Fibroblast of the conjunctiva (primary cell): Measurements from ENCODE around the gene IKBKE.
"Not testable (repeated sequence)": the region's sequence is repeated elsewhere in the genome, so short reads cannot be mapped to it uniquely, and the experiment has no call there.

Experiments
- DNase-seq: peaks from one replicate; pipeline ENCODE4 v3.0.0-alpha.2; 2010; ENCODE audit warnings: low read depth

IKBKE gene

GRCh38 chr1:206476058-206476457 lies 5.8 kb downstream of the IKBKE start:
- DNase-seq = no peak

DNA sequence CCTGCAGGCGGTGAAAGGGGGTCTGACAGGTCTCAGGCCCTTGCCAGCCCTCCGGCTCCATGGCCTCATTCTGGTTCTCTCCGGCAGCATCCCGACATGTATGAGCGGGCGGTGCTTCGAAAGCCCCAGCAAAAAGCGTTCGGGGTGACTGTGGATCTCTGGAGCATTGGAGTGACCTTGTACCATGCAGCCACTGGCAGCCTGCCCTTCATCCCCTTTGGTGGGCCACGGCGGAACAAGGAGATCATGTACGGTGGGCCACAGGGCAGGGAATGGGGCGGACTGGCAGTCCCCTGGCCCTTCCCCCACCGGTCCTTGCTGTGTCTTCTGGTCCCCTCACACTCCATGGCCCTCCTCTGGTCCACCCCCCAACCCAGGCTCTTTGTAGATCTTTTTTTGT lies 6.3 kb downstream of the IKBKE start:
- DNase-seq = no peak

GRCh38 chr1:206477110-206477509 lies 6.8 kb downstream of the IKBKE start:
- no peak for DNase-seq

DNA sequence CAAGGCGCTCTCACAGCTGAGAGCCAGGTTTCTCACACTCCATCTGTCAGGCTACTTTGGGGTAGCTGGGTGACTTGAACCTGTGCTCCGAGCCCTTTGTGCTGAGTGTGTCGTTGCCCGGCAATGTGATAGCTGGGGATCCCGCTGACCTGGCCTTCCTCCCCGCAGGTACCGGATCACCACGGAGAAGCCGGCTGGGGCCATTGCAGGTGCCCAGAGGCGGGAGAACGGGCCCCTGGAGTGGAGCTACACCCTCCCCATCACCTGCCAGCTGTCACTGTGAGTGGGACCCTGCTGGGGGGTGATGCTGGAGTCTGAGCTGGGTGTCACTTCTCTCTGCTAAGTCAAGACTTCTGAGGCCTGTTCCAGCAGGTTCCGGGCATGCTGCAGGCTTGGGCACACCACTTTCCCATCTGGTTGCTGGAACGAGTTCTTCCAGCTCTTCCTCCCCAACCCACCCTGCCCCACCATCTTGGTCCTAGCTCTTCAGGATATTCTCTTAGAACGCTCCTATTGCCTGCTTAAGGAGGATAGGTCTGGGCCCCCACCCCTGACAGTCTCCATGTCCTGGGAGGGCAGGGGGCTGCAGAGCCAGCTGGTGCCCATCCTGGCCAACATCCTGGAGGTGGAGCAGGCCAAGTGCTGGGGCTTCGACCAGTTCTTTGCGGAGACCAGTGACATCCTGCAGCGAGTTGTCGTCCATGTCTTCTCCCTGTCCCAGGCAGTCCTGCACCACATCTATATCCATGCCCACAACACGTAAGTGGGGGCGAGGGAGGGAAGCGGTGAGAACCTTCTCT lies 7.5 kb downstream of the IKBKE start:
- DNase-seq = no peak

DNA sequence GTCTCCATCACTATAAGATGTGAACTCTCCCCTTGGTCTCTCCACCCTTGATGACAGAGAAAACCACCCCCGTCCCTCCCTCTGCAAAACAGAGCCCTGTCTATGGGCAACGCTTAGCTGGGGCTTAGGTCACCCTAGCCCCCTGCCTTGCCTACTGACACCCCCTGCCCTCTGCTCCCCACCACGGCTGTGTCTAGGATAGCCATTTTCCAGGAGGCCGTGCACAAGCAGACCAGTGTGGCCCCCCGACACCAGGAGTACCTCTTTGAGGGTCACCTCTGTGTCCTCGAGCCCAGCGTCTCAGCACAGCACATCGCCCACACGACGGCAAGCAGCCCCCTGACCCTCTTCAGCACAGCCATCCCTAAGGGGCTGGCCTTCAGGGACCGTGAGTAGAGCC lies 8.5 kb downstream of the IKBKE start:
- no peak for DNase-seq

DNA sequence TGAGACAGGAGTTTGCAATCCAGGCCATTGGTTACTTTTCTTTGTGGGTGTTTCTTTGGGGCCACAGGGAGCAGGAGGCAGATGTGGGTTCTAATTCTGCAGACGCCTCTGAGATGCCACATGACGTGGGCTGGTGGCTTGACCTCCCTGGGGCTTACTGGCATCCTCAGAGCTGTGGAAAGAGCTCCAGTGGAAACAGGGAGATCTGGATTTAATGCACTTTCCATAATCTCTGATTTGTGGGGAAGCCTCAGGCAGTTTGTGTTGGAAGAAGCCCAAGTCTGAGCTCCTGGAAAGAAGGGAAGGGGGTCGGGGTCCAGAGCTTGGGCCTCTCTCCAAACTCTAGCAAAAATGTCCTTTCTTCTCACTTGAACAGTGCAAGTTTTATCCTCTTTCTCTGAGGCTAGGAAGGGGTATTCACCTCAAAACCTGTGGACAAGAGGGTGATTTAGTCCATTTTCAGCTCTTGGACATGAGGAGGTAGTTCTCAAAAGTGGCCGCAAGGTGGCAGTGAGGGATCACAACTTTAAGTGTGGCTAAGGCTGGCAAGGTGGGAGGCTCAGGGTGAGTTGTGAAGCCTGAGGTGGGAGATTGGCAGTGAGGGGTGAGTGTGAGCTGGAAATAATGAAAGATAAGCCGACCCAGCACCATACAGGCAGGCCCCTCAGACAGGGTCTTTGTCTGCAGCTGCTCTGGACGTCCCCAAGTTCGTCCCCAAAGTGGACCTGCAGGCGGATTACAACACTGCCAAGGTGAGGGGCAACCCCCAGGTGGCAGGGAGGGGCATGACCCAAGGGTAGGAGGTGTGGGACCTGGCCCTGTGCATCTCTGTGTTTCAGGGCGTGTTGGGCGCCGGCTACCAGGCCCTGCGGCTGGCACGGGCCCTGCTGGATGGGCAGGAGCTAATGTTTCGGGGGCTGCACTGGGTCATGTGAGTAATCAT lies 9.2 kb downstream of the IKBKE start:
- DNase-seq = peak; percentile 80

DNA sequence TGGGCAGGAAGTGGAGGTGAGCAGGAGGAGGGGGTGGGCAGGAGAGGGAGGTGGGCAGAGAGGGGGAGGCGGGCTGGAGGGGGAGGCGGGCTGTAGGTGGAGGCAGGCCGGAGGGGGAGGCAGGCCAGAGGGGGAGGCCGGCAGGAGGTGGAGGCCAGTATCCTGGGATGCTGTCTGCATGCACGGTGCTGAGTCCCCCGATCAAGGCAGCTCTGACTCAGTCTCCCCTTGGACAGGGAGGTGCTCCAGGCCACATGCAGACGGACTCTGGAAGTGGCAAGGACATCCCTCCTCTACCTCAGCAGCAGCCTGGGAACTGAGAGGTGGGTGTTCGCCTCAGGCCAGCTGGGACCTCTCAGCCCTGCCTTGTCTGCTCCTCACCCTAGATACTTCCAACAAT lies 9.9 kb downstream of the IKBKE start:
- no peak for DNase-seq

DNA sequence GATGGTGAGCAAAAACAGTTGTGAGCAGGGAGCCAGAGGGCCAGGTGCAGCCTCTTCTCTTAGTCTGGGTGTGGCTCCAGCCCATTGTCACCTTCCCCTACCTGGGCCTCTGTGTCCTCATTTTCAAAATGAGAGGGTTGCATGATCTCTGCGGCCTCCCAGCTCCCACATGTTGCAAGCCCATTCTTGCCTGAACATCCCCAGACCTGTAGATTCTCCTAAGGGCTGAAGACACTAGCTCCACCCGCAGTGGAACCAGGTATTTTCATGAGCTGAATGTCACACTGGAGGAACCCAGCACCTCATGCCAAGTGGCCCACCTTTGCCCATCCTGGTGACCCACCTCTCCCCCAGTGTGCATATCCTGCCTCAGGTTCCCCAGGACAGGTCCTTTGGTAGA lies 12.3 kb downstream of the IKBKE start:
- no peak for DNase-seq

GRCh38 chr1:206483864-206484263 lies 13.6 kb downstream of the IKBKE start:
- DNase-seq = not testable (repeated sequence)

- DNase-seq = no peak
Measured at GRCh38 chr1:206484901-206485300, 14.6 kb downstream of the IKBKE start.

GRCh38 chr1:206486995-206487788 lies 16.9 kb downstream of the IKBKE start:
- no peak for DNase-seq

- DNase-seq = no peak
Measured at GRCh38 chr1:206487970-206488369, 17.7 kb downstream of the IKBKE start.

DNA sequence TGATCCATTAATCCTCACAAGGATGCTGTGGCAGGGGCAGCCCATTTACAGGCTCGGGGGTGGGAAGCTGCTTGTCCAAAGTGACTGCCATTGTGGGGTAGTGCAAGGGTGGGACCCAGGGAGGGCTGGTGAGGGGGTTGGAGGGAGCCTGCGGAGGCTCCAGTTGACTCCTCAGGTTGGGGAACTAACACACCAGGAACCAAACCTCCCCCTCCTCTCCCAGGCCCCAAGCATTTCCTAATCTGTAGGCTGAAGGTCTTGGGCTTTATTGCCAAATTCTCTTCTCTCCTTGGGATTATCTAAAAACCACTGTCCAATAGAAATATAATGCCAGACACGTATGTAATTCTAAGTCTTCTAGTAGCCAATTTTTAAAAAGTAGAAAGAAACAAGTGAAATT lies 18.2 kb downstream of the IKBKE start:
- DNase-seq = no peak

- peak; percentile 55 for DNase-seq
Measured at GRCh38 chr1:206489980-206490770, 19.9 kb downstream of the IKBKE start.

- no peak for DNase-seq
Measured at GRCh38 chr1:206490771-206491405, 20.6 kb downstream of the IKBKE start.

GRCh38 chr1:206491616-206492015 lies 21.3 kb downstream of the IKBKE start:
- no peak for DNase-seq

GRCh38 chr1:206492589-206492988 lies 22.3 kb downstream of the IKBKE start:
- DNase-seq = no peak

- no peak for DNase-seq
Measured at GRCh38 chr1:206493279-206493678, 23.0 kb downstream of the IKBKE start.

- no peak for DNase-seq
Measured at GRCh38 chr1:206495011-206495461, 24.8 kb downstream of the IKBKE start.

DNA sequence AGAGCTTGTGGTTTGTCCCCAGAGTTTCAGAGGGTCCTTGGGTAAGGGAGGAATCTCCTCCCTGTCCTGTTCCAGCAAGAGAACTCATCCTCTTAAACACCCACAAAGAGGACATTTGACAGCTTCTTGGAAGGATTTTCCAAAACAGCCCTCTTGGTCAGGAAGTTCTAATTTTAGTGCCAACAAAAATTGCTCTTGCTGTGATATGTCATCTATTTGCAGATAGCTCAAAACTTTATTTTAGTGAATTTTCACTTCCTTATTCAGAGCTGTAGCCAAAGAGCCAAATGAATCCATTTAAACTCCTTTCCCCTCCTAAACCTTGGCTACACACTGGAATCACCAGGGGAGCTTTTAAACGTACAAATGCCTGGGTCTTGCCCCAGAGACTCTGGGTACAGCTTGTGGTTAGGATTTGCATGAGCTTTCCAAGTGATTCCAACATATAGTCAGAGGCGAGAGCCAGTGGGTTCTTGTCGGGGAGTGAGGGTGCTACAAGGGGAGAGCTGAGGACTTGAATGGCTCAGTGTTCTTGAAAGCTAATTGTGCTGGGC lies 25.3 kb downstream of the IKBKE start:
- DNase-seq = no peak
